Body of pancreas (tissue), 4 donors: ENCODE measurements around the gene SLC7A8. TPM values are rescaled to one million over a fixed set of nuclear protein-coding genes. Genes with fewer than 3 reads are reported as not detected.

ENCODE experiments used
- ATAC-seq: fragments of 150-250 bp; one replicate; pipeline ENCODE4 v1.9.1; 2016
- DNase-seq, 4 donors: peaks; one replicate each; pipeline ENCODE4 v3.0.0-alpha.2; 2019
- H3K27ac ChIP-seq, 4 donors: fragments of 200-600 bp; sonication (generic); 1 replicate in 3 of 4; 2 replicates in 1 of 4; pipeline versions ENCODE4 v1.5.1 to v1.6.1; 2016 to 2019; ENCODE audit warnings: mild to moderate bottlenecking in 1 of 4, mixed read lengths in 1 of 4, moderate library complexity in 1 of 4
- H3K27me3 ChIP-seq, 2 donors: fragments of 200-600 bp; sonication (generic); one replicate each; pipeline ENCODE4 v1.6.0; 2016; ENCODE audit warnings: mild to moderate bottlenecking in 1 of 2
- H3K36me3 ChIP-seq, 2 donors: fragments of 200-600 bp; sonication (generic); replicated peaks in 1 of 2; 2 replicates each; pipeline ENCODE4 v1.5.1; 2016; ENCODE audit warnings: low read depth in 2 of 2; ENCODE audit not compliant: insufficient read depth in 1 of 2
- H3K4me1 ChIP-seq: fragments of 200-600 bp; sonication (generic); one replicate; pipeline ENCODE4 v1.6.0; 2016
- H3K4me3 ChIP-seq, 2 donors: fragments of 200-600 bp; sonication (generic); 1 replicate in 1 of 2; 2 replicates in 1 of 2; pipeline ENCODE4 v1.5.1; 2016 to 2019
- H3K9me3 ChIP-seq, 3 donors: fragments of 200-600 bp; sonication (generic); 1 replicate in 2 of 3; 2 replicates in 1 of 3; pipeline ENCODE4 v1.5.1; 2016
- CTCF ChIP-seq, 7 experiments: fragments of 450-650 bp in 4 of 7; fragments of 200-600 bp in 3 of 7; sonication (generic) in 3 of 7; IDR thresholded peaks; one replicate each; pipeline ENCODE4 v1.5.1; 2016 to 2019; ENCODE audit warnings: antibody characterized with exemption in 7 of 7
- POLR2A ChIP-seq, 3 donors: fragments of 450-650 bp; IDR thresholded peaks; one replicate each; pipeline ENCODE4 v1.6.1; 2016; ENCODE audit warnings: antibody characterized with exemption in 3 of 3, mild to moderate bottlenecking in 2 of 3
- WGBS, 2 donors: methylation state at CpG; one replicate each; pipeline ENCODE4 v1.1.5; 2017; 5-methylcytosine and 5-hydroxymethylcytosine counted together
- intact Hi-C: fragments of 100-400 bp; cut with DNase I; formaldehyde crosslinking; loops from one replicate; pipeline ENCODE4 v1.15.1; 2023
- total RNA-seq, 2 donors: library from RNA; depleted of rRNA; stranded (reverse); fragments of >200 nt; gene quantifications; one replicate each; pipeline ENCODE4 v1.1.0, GENCODE V29; 2016

The SLC7A8 gene
- total RNA-seq, 2 donors from 2014 or later = 17.8 to 18.2 TPM

GRCh38 chr14:23102801-23103200 lies 80.7 kb downstream of the SLC7A8 start:
- DNase-seq (no peak), ATAC-seq (no peak)
- H3K4me3 ChIP-seq = no peak overlapping the region
- no peak overlapping the region for H3K27ac ChIP-seq
- H3K36me3 ChIP-seq = no peaks in the 10 kb centered on the region
- H3K4me1 ChIP-seq = peaks cover 22% of the 10 kb centered on the region
- TF ChIP-seq CTCF (IDR thresholded peaks at IDR 0.05) (no peak), POLR2A (IDR thresholded peaks at IDR 0.05) (no peak)
- H3K27me3 ChIP-seq = no peaks in the 10 kb centered on the region
- H3K9me3 ChIP-seq = no peaks in the 10 kb centered on the region
- WGBS, 2 donors = 80 to 86% methylated on average over 2 of the region's 2 CpGs
- intact Hi-C loops = no loop called here

- Histone ChIP-seq H3K4me1 (peaks cover 29% of the 10 kb centered on the region), H3K27ac (no peak overlapping the region), H3K4me3 (no peak overlapping the region), H3K36me3 (no peaks in the 10 kb centered on the region), H3K27me3 (no peaks in the 10 kb centered on the region), H3K9me3 (no peaks in the 10 kb centered on the region)
- ATAC-seq (no peak), DNase-seq (no peak)
- TF ChIP-seq POLR2A (IDR thresholded peaks at IDR 0.05) (no peak), CTCF (IDR thresholded peaks at IDR 0.05) (no peak)
- 79 to 82% methylated on average over 9 to 10 of the region's 10 CpGs for WGBS, 2 donors
- intact Hi-C loops = no loop called here
These were observed 81.4 kb downstream of the SLC7A8 start for GRCh38 chr14:23101986-23102625.

- intact Hi-C loops = no loop called here
- WGBS, 2 donors = 74 to 83% methylated on average over 6 of the region's 6 CpGs
- Histone ChIP-seq H3K27ac (no peak overlapping the region), H3K27me3 (no peaks in the 10 kb centered on the region), H3K36me3 (no peaks in the 10 kb centered on the region), H3K9me3 (no peaks in the 10 kb centered on the region), H3K4me3 (no peak overlapping the region), H3K4me1 (peaks cover 36% of the 10 kb centered on the region)
- no peak for TF ChIP-seq CTCF (IDR thresholded peaks at IDR 0.05)
- TF ChIP-seq POLR2A (IDR thresholded peaks at IDR 0.05) = no peak
- DNase-seq (no peak), ATAC-seq (no peak)
These were observed 82.1 kb downstream of the SLC7A8 start for GRCh38 chr14:23101213-23101970.

GRCh38 chr14:23099212-23099861 lies 84.1 kb downstream of the SLC7A8 start:
- peak overlapping the region in 3 of 4 donors; percentile 28 to 56 (median 33) for H3K27ac ChIP-seq
- intact Hi-C loops = no loop called here
- DNase-seq (peak; percentile 55 to 72 (median 58)), ATAC-seq (no peak)
- no peak overlapping the region for H3K4me3 ChIP-seq
- H3K9me3 ChIP-seq = no peaks in the 10 kb centered on the region
- H3K36me3 ChIP-seq = no peaks in the 10 kb centered on the region
- peaks cover 39% of the 10 kb centered on the region for H3K4me1 ChIP-seq
- no peaks in the 10 kb centered on the region for H3K27me3 ChIP-seq
- 32 to 37% methylated on average over 10 of the region's 10 CpGs for WGBS, 2 donors
- peak in 3 of 7 experiments; percentile 13 to 18 (median 14) for TF ChIP-seq CTCF (IDR thresholded peaks at IDR 0.05)
- TF ChIP-seq POLR2A (IDR thresholded peaks at IDR 0.05) = no peak
